Stimulated activated CD4-positive, alpha-beta T cell treated with anti-CD3 and anti-CD28 coated beads, Interleukin-12 subunit alpha, Interleukin-12 subunit beta, amount 100 ng/mL, for 4 hours (primary cell): Measurements from ENCODE around the gene DLL1.

Experiments used
- DNase-seq: peaks from one replicate; pipeline ENCODE4 v3.0.0-alpha.2; 2020

DLL1 gene

GRCh38 chr6:170249817-170250216 is 41.1 kb downstream of the DLL1 start:
- DNase-seq: no peak

- no peak for DNase-seq
Observed at GRCh38 chr6:170248861-170249600, 41.8 kb downstream of the DLL1 start.

- DNase-seq: no peak
Observed at GRCh38 chr6:170248111-170248805, 42.6 kb downstream of the DLL1 start.

- DNase-seq: no peak
Observed at GRCh38 chr6:170247178-170247701, 43.6 kb downstream of the DLL1 start.

GRCh38 chr6:170245475-170245992 is 45.3 kb downstream of the DLL1 start:
- no peak for DNase-seq

GRCh38 chr6:170244721-170245474 is 46.0 kb downstream of the DLL1 start:
- DNase-seq: no peak

GRCh38 chr6:170243791-170244291 is 47.0 kb downstream of the DLL1 start:
- DNase-seq: no peak

- DNase-seq: no peak
Observed at GRCh38 chr6:170243386-170243785, 47.5 kb downstream of the DLL1 start.

GRCh38 chr6:170238741-170239565 is 51.9 kb downstream of the DLL1 start:
- DNase-seq: no peak

- no peak for DNase-seq
Observed at GRCh38 chr6:170237999-170238740, 52.7 kb downstream of the DLL1 start.

- DNase-seq: no peak
Observed at GRCh38 chr6:170236131-170236836, 54.6 kb downstream of the DLL1 start.

GRCh38 chr6:170235391-170236125 is 55.3 kb downstream of the DLL1 start:
- DNase-seq: no peak

GRCh38 chr6:170234419-170234818 is 56.5 kb downstream of the DLL1 start:
- no peak for DNase-seq

- no peak for DNase-seq
Observed at GRCh38 chr6:170233286-170234205, 57.3 kb downstream of the DLL1 start.
